Transverse colon (tissue), 3 donors: ENCODE results near the gene XPC.

Experiments
- CTCF ChIP-seq, 5 experiments: fragments of 200-600 bp in 3 of 5; fragments of 450-650 bp in 2 of 5; sonication (generic) in 3 of 5; IDR thresholded peaks; 1 replicate in 2 of 5; 2 replicates in 3 of 5; pipeline ENCODE4 v1.5.1; 2016 to 2017; ENCODE audit warnings: antibody characterized with exemption in 5 of 5, inconsistent platforms in 3 of 5, mild to moderate bottlenecking in 2 of 5, moderate library complexity in 1 of 5
- EP300 ChIP-seq: sonication (generic); formaldehyde crosslinking; IDR thresholded peaks from one replicate; pipeline ENCODE4 v1.6.1; 2017; ENCODE audit warnings: antibody characterized with exemption, low read depth

- TF ChIP-seq EP300 (no peak), CTCF (IDR thresholded peaks at IDR 0.05) (no peak)
Measured at GRCh38 chr3:14170531-14171159, 7.8 kb downstream of the XPC start.
